Measurements from ENCODE around the gene DAZAP2. TPM values are rescaled to one million over a fixed set of nuclear protein-coding genes. Genes with fewer than 3 reads are reported as not detected.

DAZAP2 gene, protein sequence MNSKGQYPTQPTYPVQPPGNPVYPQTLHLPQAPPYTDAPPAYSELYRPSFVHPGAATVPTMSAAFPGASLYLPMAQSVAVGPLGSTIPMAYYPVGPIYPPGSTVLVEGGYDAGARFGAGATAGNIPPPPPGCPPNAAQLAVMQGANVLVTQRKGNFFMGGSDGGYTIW
- 100 to 1,000 TPM; 147 to 313 (median 192) TPM for total RNA-seq
- polyA plus RNA-seq, result 100 to 1,000 TPM in 1 of 2 donors, 10 to 100 TPM in 1; 58.8 to 419 TPM
- long read RNA-seq, donor 1, transcript DAZAP2-201 (4 exons, 2,598 nt), result major isoform, 115 of 145 reads
- long read RNA-seq, donor 1, transcript DAZAP2-214 (2 exons, 3,664 nt), result minor isoform, 6 of 145 reads
- long read RNA-seq, donor 1, partial matches to known transcripts, result 16 of 145 reads
- long read RNA-seq, donor 1, other reads (novel, unspliced or antisense), result 3 of 145 reads
- long read RNA-seq, donor 2, transcript DAZAP2-204 (3 exons, 701 nt), result minor isoform, 5 of 995 reads
- long read RNA-seq, donor 2, transcript DAZAP2-214 (2 exons, 3,664 nt), result minor isoform, 15 of 995 reads
- long read RNA-seq, donor 2, transcript DAZAP2-202 (4 exons, 1,117 nt), result minor isoform, 7 of 995 reads
- long read RNA-seq, donor 2, transcript DAZAP2-201 (4 exons, 2,598 nt), result major isoform, 878 of 995 reads
- long read RNA-seq, donor 2, partial matches to known transcripts, result 84 of 995 reads
- long read RNA-seq, donor 2, other reads (novel, unspliced or antisense), result 3 of 995 reads
- long read RNA-seq, donor 3, transcript DAZAP2-201 (4 exons, 2,598 nt), result major isoform, 111 of 136 reads
- long read RNA-seq, donor 3, partial matches to known transcripts, result 3 of 136 reads
- long read RNA-seq, donor 3, other reads (novel, unspliced or antisense), result 16 of 136 reads

DNA sequence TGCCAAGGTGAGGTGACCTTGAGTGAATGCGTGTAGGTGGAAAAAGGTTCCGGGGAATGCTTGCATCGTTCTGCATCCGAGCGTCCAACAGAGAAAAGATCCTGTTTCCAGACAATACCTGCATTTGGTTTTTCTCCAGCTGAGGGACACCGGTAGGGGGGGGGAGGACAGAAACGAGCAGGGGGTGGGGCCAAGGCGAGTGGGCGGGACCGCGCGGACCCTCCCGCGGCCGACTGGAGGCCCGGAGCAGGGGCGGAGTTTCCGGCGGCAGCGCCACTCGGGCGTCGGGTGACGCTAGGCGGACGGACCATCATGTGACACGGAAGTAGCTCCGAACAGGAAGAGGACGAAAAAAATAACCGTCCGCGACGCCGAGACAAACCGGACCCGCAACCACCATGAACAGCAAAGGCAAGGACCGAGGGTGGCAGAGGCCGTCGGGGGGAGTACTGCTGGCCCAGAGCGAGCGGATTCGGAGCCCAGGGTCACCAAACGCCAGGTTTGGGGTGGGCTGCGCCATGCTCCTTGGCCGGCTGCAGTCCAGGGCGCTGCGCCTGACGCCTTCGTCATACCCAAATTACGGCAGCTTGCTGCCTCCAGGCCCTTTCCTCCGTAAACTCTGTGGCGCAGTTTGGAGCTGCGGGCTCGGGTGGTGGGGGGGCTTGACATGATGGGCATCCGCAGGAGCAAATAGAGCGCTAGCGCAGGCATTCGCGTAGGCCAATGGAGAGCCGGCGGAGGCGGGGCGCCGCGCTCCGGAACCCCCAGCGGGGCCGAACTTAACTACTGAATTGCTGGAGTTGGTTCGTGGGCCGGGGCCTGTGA is at the start of gene DAZAP2:
TSS of gene DAZAP2 (plus strand) at position 317 of the 825 bp plus-strand sequence. CDS start at position 399, 82 bp downstream.
- peak; percentile 77 to 90 for TF ChIP-seq POLR2A (IDR thresholded peaks at IDR 0.05)
- TF ChIP-seq, protein P1, sequence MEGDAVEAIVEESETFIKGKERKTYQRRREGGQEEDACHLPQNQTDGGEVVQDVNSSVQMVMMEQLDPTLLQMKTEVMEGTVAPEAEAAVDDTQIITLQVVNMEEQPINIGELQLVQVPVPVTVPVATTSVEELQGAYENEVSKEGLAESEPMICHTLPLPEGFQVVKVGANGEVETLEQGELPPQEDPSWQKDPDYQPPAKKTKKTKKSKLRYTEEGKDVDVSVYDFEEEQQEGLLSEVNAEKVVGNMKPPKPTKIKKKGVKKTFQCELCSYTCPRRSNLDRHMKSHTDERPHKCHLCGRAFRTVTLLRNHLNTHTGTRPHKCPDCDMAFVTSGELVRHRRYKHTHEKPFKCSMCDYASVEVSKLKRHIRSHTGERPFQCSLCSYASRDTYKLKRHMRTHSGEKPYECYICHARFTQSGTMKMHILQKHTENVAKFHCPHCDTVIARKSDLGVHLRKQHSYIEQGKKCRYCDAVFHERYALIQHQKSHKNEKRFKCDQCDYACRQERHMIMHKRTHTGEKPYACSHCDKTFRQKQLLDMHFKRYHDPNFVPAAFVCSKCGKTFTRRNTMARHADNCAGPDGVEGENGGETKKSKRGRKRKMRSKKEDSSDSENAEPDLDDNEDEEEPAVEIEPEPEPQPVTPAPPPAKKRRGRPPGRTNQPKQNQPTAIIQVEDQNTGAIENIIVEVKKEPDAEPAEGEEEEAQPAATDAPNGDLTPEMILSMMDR (IDR thresholded peaks at IDR 0.05), result peak in 10 of 12 donors; percentile 13 to 43 (median 22)
- Histone ChIP-seq H3K9me3 (no peaks in the 10 kb centered on the region), H3K36me3 (peaks cover 0 to 39% (median 36%) of the 10 kb centered on the region in 9 donors), H3K27me3 (no peaks in the 10 kb centered on the region), H3K4me1 (peaks cover 0 to 49% (median 23%) of the 10 kb centered on the region in 12 donors), H3K4me3 (peak within 1 kb of the TSS; percentile 63 to 100 (median 97)), H3K27ac (peak within 1 kb of the TSS; percentile 95 to 100 (median 100))
- 0 to 1% (median 0%) methylated on average over 53 to 70 of the region's 70 CpGs for WGBS, 4 donors
- DNase-seq (peak; percentile 97 to 98 (median 98)), ATAC-seq (peak; percentile 97 to 99 (median 98))
- intact Hi-C loops (cut with DNase I), result loop anchor here in 7 of 10 donors (1.0 to 10.0 kb wide), 8 partner anchors 20 to 194 kb away; partner anchors contain the start of genes POU6F1 (in 4 of the 7), LETMD1 (in 2 of the 7), CSRNP2 (in 1 of the 7) and TFCP2 (in 1 of the 7)

GRCh38 chr12:51189790-51190355 is 48.8 kb upstream of the DAZAP2 start:
- ATAC-seq, result no peak
- no peaks in the 10 kb centered on the region for H3K9me3 ChIP-seq
- H3K27ac ChIP-seq, result no peak overlapping the region
- DNase-seq, result no peak
- no peak overlapping the region for H3K4me3 ChIP-seq
- intact Hi-C loops (cut with DNase I), result no loop called here
- peaks cover 0 to 46% (median 23%) of the 10 kb centered on the region in 9 donors for H3K36me3 ChIP-seq
- TF ChIP-seq POLR2A (IDR thresholded peaks at IDR 0.05), result no peak
- TF ChIP-seq, protein P1 (IDR thresholded peaks at IDR 0.05), result no peak
- peaks cover 0 to 5% (median 0%) of the 10 kb centered on the region in 12 donors for H3K4me1 ChIP-seq
- no peaks in the 10 kb centered on the region for H3K27me3 ChIP-seq
- 91 to 93% (median 92%) methylated on average over 14 of the region's 14 CpGs for WGBS, 4 donors

DNA sequence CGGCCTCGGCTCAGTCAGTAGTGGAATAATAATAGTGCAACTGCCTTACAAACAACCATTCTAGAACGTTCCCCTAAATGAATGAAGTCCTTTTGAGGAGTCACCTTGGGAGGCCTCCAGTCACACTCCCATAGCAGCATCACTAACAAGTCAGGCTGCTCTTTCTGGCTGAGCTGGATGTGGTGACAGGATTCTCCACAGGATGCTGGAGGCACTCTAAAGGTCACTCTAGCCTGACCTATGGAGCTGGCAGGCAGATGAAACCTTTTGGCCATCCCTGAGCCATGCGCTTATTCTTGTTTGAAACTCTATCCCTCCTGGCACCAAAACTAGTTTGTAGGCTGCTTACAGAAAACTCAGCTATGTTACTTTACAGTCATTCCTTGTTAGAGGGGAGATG is 47.8 kb upstream of the DAZAP2 start:
- DNase-seq (no peak), ATAC-seq (peak in 1 of 4 donors; percentile 20)
- H3K36me3 ChIP-seq, result peaks cover 0 to 50% (median 23%) of the 10 kb centered on the region in 9 donors
- 74 to 89% (median 81%) methylated on average over 4 of the region's 4 CpGs for whole genome bisulfite sequencing, 4 donors
- no peak for TF ChIP-seq POLR2A (IDR thresholded peaks at IDR 0.05)
- TF ChIP-seq, protein P1 (IDR thresholded peaks at IDR 0.05), result no peak
- H3K27ac ChIP-seq, result no peak overlapping the region
- no peaks in the 10 kb centered on the region for H3K27me3 ChIP-seq
- no peaks in the 10 kb centered on the region for H3K9me3 ChIP-seq
- H3K4me3 ChIP-seq, result no peak overlapping the region
- intact Hi-C loops (cut with DNase I), result no loop called here
- peaks cover 0 to 5% (median 0%) of the 10 kb centered on the region in 12 donors for H3K4me1 ChIP-seq

All from heart left ventricle (tissue), 16 donors.